ENCODE measurements around the gene KIAA1328.

DNA sequence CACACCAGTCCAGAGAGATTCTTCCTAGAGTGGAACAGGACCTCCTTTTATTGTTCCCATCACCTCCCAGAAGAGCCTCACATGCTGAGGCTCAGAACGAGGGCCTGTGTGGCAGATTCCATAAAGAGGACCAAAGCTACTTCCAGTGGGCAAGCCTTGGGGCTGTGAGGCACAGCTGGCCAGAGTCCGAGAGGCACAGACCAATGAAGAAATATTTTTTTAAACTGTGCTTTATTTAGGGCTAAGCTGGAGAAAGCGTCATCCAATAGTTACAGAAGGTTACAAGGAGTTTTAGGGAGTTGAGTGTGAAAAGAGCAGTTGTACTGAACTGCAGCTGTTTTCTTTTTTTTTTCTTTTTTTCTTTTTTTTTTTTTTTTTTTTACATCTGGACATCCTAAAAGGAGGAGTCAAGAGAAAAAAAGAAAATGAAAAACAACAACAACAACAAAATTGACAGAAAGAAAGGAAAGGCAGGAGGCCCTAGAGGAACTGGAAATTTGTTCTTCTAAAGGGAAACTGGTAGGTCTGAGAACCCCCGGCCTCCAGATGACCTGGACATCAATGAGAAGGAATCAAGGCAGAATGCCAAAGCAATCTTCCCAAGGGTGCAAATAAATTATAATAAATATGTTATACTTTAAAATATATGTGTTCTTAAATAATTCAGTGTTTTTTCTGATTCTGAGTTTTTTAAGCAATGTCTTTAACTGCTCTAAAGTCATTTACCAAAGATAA is 414.1 kb downstream of the KIAA1328 start:
- TF ChIP-seq POLR2A (IDR thresholded peaks at IDR 0.05), result no peak
- TF ChIP-seq, protein P1, sequence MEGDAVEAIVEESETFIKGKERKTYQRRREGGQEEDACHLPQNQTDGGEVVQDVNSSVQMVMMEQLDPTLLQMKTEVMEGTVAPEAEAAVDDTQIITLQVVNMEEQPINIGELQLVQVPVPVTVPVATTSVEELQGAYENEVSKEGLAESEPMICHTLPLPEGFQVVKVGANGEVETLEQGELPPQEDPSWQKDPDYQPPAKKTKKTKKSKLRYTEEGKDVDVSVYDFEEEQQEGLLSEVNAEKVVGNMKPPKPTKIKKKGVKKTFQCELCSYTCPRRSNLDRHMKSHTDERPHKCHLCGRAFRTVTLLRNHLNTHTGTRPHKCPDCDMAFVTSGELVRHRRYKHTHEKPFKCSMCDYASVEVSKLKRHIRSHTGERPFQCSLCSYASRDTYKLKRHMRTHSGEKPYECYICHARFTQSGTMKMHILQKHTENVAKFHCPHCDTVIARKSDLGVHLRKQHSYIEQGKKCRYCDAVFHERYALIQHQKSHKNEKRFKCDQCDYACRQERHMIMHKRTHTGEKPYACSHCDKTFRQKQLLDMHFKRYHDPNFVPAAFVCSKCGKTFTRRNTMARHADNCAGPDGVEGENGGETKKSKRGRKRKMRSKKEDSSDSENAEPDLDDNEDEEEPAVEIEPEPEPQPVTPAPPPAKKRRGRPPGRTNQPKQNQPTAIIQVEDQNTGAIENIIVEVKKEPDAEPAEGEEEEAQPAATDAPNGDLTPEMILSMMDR (IDR thresholded peaks at IDR 0.05), result no peak

Data from Peyer's patch (tissue), 4 donors.